VCaP (cell line): Measurements from ENCODE around the gene CNNM2.
"Not testable (repeated sequence)": the region's sequence is repeated elsewhere in the genome, so short reads cannot be mapped to it uniquely, and the experiment has no call there.

ENCODE experiments used
- H3K27ac ChIP-seq: fragments of 450-650 bp; 2 replicates; pipeline ENCODE4 v1.5.1; 2017
- TF ChIP-seq, protein P1 (sequence below): fragments of 450-650 bp; conservative IDR thresholded peaks from 2 replicates; pipeline ENCODE4 v1.5.1; 2017; ENCODE audit warnings: mild to moderate bottlenecking, moderate library complexity

Gene CNNM2

GRCh38 chr10:102927311-102928010 lies 9.4 kb downstream of the CNNM2 start:
- no peak overlapping the region for H3K27ac ChIP-seq
- TF ChIP-seq, protein P1, sequence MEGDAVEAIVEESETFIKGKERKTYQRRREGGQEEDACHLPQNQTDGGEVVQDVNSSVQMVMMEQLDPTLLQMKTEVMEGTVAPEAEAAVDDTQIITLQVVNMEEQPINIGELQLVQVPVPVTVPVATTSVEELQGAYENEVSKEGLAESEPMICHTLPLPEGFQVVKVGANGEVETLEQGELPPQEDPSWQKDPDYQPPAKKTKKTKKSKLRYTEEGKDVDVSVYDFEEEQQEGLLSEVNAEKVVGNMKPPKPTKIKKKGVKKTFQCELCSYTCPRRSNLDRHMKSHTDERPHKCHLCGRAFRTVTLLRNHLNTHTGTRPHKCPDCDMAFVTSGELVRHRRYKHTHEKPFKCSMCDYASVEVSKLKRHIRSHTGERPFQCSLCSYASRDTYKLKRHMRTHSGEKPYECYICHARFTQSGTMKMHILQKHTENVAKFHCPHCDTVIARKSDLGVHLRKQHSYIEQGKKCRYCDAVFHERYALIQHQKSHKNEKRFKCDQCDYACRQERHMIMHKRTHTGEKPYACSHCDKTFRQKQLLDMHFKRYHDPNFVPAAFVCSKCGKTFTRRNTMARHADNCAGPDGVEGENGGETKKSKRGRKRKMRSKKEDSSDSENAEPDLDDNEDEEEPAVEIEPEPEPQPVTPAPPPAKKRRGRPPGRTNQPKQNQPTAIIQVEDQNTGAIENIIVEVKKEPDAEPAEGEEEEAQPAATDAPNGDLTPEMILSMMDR = no peak

DNA sequence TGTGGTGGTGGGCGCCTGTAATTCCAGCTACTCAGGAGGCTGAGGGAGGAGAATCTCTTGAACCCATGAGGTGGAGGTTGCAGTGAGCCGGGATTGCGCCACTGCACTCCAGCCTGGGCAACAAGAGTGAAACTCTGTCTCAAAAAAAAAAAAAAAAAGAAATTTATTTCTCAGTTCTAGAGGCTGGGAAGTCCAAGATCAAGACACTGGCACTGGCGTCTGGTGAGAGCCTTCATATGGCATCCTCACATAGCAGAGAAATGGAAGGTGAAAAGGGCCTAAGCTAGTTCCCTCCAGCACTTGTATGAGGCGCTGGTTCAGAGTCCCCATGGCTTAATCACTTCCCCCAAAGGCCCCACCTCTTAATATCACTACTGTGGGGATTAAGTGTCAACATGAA lies 10.3 kb downstream of the CNNM2 start:
- not testable (repeated sequence) for H3K27ac ChIP-seq

GRCh38 chr10:102930720-102931119 lies 12.6 kb downstream of the CNNM2 start:
- TF ChIP-seq, protein P1 = no peak

DNA sequence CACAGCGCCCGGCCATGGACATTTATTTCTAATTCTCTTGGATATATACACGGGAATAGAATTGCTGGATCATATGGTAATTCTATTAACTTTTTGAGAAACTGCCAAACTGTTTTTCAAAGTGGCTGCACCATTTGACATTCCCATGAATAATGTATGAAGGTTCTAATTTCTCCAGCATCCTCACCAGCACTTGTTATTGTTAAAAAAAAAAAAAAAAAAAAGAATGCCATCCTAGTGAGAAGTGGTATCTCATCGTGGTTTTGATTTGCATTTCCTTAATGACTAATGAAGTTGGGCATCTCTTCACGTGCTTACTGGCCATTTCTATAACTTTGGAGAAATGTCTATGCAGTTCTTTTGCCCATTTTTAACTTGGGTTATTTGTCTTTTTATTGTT lies 13.5 kb downstream of the CNNM2 start:
- TF ChIP-seq, protein P1 = no peak

More at GRCh38 chr10:102930720-102931119, 12.6 kb downstream of the CNNM2 start:
- no peak overlapping the region for H3K27ac ChIP-seq

GRCh38 chr10:102935505-102935904 lies 17.4 kb downstream of the CNNM2 start:
- TF ChIP-seq, protein P1 = no peak
- no peak overlapping the region for H3K27ac ChIP-seq

More for the DNA sequence above, 13.5 kb downstream of the CNNM2 start:
- H3K27ac ChIP-seq = no peak overlapping the region

- H3K27ac ChIP-seq = no peak overlapping the region
- TF ChIP-seq, protein P1 = no peak
These were observed 18.0 kb downstream of the CNNM2 start for GRCh38 chr10:102935939-102936605.

GRCh38 chr10:102941401-102941800 lies 23.3 kb downstream of the CNNM2 start:
- H3K27ac ChIP-seq = no peak overlapping the region
- TF ChIP-seq, protein P1 = no peak

DNA sequence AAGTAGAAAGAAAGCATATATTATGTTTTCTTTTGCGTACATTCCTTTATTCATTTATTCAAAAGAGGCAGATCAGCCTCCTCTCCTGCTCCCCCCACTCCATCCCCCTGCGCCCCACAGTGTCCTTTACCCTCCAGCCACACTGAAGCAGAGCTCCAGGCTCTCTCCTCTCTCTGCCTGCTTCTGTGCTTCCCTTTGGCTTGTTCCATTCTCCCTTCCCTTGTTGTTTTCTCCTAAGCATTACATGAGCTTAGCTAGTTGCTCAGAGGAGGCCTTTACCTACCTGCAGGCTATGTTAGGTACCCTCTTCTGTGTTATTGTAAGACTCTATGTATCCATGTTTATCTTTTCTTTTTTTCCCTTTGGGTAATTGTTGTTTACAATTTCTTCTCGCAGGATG lies 27.4 kb downstream of the CNNM2 start:
- no peak overlapping the region for H3K27ac ChIP-seq
- TF ChIP-seq, protein P1 = no peak
